Measurements from ENCODE around the gene COQ8B.
"Not testable (repeated sequence)": the region's sequence is repeated elsewhere in the genome, so short reads cannot be mapped to it uniquely, and the experiment has no call there.

The COQ8B gene

DNA sequence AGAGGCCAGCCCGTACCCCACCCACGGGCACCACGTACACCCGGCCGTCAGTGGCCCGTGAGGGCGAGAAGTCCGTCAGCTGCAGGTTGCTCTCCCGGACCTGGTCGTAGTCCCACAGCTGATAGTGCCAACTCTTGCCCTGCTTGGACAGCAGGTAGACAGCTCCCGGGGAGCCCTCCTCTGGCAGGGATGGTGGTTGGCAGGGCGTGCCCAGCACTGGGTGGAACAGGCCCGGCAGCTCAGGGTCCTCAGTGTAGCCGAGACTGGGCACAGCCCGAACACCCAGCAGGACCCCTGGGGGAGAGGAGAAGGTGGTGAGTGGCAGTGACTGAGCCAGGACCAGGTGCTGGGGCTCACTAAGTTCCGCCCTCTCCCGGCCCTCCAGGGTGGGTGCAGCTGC, 25.8 kb upstream of the COQ8B start:
- no peak for DNase-seq (ENCODE audit: low read depth)

GRCh38 chr19:40741527-40742390, 25.1 kb upstream of the COQ8B start:
- no peak for DNase-seq (ENCODE audit: low read depth)

DNA sequence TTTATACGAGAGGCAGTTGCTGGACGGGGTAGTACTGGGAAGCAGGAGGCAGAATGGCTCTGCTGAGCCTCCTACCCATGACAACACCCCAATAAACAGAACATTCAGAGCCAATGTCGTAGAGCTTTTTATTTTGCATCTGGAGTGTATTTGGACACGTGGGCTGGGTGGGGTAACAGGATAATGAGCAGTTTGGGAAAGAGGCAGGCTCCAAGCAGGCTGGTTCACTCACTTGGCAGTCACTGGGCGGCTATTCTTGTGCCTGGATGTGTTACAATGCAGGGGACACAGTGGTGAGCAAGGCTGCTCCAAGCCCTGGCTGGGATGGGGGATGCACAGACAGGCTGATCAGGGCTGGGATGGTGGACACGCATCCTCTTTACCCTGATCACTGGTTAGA, 24.1 kb upstream of the COQ8B start:
- peak; percentile 83 for DNase-seq (ENCODE audit: low read depth)

DNA sequence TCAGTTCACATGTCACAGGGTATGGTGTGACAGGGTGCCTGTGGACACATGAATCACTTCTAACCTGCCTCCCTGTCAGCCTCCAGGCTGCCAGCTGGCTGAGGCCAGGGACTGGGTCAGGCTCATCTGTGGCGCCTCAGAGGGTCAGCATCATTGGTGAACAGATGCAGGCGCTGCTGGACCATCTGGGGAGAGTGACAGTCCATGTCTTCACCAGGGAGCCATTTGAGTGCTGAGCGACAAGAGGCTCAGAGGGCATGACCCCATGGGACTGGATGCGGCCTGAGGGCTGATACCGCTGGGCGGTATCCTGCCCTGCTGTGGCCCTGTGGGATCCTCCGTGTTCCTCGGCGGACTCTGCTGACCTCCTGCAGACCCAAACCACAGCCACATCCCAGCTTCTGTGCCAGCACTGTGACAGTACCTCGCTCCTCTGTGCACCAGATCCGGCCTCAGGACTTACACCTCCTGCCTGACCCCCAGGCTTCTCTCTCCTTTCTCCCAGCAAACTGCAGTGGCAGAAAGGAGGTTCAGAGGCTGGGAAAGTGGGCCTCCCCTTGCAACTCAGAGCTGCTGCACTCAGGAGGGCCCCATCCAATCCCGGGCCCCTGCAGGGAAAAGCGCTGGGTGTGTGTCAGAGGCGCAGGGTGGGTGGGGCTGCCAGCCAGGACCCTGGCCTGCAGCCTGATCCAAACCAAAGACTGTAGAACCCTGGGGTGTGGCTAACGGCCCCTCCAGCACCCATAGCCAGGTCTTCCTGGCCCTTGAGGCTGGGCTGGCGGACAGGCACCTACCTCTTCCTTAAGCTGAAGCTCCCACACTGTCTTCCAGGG, 23.4 kb upstream of the COQ8B start:
- no peak for DNase-seq (ENCODE audit: low read depth)

DNA sequence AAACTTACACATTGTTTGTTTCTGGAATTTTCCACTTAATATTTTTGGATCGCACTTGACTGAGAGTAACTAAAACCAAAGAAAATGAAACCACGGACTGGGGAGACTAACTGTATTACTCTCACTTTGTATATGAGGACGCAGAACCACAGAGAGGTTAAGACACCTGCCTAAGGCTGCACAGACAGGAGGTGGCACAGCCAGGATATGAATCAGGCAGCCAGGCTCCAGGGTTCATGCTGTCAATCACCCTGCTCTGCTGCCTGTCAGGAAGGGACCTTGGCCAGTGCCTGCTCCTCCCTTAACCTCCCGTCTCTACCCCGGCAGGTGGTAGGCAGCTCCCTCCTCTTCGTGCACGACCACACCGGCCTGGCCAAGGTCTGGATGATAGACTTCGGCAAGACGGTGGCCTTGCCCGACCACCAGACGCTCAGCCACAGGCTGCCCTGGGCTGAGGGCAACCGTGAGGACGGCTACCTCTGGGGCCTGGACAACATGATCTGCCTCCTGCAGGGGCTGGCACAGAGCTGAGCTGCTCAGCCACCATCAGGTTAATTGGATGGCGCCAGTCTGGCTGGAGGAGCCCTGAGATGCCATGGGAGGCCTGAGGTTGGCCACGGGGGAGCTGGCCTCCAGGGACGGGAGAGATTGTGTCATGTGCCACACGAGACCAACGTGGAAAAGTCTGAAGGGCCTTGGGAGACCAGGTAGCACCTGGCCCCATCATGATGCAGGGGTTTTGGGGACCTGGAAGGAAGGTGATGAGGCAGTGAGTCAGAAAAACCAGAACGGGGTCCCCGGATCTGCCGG, 22.5 kb upstream of the COQ8B start:
- DNase-seq (ENCODE audit: low read depth): no peak

DNA sequence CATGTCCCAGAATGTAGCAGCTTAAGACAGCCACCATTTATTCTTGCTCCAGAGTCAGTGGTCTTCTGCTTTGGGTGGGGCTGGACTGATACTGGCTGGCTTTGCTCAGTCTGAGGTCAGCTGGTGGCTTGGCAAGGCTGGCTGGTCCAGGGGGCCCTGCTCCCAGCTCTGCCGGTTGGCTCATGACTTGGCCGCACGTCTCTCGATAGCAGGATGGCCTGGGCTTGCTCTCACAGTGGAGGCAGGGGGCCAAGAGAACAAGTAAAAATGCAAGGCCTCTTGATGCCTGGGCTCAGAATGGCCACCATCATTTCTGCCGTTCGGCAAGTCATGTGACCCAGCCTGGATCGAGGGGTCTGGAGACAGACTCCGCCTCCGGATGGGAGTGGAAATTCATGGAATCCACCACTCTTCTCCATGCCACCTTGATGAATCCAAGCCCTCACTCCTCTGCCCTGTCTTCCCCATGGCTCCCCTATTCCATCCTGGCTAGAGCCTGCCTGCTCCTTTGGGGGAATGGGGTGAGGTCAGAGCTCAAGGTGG, 20.5 kb upstream of the COQ8B start:
- DNase-seq (ENCODE audit: low read depth): no peak

- no peak for DNase-seq (ENCODE audit: low read depth)
Measured at GRCh38 chr19:40736661-40737060, 20.0 kb upstream of the COQ8B start.

DNA sequence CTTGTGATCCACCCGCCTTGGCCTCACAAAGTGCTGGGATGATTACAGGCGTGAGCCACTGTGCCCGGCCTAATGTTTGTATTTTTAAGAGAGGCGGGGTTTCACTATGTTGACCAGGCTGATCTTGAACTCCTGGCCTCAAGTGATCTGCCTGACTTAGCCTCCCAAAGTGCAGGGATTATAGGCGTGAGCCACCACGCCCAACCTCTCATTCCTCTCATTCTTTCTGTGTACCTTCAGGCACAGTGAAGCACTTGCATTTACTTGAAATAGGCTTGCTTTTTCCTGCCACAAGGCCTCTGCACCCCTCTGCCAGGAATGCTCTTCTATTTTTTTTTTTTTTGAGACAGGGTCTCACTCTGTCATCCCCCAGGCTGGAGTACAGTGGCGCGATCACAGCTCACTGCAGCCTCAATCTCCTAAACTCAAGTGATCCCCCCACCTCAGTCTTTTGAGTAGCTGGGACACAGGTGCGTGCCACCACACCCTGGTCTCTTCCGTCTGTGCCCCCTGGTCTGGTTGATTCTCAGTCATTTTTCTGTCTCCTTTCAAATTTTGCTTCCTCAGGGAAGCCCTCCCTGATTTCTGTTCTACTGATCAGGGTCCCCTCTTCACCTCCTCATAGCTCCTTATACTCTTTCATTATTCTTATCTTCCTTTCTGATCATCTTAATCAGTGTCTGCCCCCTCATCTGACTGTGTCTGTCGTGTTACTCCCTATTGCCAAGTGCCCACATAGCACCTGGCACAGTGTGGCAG, 18.5 kb upstream of the COQ8B start:
- no peak for DNase-seq (ENCODE audit: low read depth)

GRCh38 chr19:40733149-40733548, 16.5 kb upstream of the COQ8B start:
- DNase-seq (ENCODE audit: low read depth): no peak

GRCh38 chr19:40732304-40732703, 15.6 kb upstream of the COQ8B start:
- DNase-seq (ENCODE audit: low read depth): not testable (repeated sequence)

- DNase-seq (ENCODE audit: low read depth): not testable (repeated sequence)
Measured at GRCh38 chr19:40730065-40730464, 13.4 kb upstream of the COQ8B start.

DNA sequence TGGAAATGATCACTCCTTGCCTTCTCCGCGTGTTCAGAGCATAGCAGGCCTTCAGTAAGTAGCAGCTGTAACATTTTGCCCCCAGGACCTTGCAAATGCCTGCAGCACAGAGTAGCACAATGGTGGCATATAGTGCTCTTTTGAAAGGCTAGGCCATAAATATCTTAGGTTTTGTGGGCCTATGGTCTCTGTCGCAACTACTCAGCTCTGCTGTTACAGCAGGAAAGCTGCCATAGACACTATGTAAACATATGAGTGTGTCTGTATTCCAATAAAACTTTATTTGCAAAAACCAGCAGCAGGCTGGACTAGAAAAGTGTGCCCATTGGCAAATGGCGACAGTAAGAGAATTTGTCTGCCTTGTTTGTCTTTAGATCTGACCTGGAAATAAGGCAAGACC, 9.6 kb upstream of the COQ8B start:
- DNase-seq (ENCODE audit: low read depth): no peak

- no peak for DNase-seq (ENCODE audit: low read depth)
Measured at GRCh38 chr19:40724855-40725254, 8.2 kb upstream of the COQ8B start.

GRCh38 chr19:40724315-40724714, 7.6 kb upstream of the COQ8B start:
- no peak for DNase-seq (ENCODE audit: low read depth)

DNA sequence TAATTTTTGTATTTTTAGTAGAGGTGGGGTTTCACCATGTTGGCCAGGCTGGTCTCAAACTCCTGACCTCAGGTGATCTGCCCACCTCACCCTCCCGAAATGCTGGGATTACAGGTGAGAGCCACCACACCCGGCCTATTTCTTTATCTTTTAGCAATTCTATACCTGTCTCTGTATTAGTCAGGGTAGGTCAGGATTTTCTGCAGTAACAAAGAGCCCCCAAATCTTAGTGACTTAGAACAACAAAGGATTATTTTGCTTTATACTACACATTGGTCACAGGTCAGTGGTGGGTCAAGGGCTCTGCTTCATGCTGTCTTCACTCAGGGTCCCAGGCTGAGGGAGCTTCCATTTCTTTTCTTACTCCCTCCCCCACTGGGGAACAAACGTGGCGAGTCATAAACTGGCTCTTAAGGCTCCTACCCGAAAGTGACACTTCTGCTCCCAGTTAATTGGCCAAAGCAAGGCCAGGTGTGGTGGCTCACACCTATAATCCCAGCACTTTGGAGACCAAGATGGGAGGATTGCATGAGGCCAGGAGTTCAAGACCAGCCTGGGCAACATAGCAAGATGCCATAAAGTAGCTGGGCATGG, 7.1 kb upstream of the COQ8B start:
- DNase-seq (ENCODE audit: low read depth): no peak

DNA sequence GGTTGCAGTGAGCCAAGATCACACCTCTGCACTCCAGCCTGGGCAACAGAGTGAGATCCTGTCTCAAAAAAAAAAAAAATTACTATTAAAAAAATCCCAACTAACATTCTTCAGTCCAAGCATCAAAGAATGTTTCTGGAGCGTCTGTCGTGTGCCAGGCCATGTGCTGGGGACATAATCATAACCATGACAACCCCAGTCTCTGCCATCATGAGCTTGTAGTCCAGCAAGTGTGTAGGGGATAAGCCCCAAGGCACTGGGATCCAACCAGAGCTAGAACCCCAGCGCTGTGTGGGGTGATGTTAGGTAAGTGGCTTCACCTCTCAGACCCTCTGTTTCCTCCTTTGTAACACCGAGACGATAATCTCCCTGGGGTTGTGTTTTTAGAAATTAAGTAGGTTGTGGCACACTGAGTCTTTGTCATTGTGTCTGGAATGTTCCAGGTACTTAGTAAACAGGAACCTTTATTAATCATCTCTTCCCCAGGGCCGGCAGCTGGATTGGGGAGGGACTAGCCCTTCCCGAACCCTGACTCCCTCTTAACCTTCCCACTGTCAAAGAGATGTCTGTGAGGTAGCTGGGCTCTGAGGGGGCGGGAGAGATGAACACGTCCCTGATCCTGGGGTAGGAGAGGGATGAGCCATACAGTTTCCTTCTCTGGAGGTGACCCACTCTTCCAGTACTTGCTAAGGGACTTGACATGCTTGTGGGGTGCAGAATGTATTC, 5.4 kb upstream of the COQ8B start:
- DNase-seq (ENCODE audit: low read depth): no peak

DNA sequence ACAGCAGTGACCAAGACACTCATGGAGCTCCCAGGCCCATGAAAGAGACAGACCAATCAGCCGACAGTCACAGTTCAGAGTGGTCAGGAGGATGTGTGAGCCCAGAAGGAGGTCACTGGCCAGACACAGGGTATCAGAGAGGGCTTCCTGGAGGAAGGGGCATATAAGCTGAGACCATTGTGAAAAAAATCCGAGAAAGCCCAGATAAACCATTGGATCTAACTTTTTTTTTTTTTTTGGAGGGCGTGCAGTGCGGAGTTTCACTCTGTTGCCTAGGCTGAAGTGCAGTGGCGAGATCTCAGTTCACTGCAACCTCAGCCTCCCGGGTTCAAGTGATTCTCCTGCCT, 4.4 kb upstream of the COQ8B start:
- no peak for DNase-seq (ENCODE audit: low read depth)

- no peak for DNase-seq (ENCODE audit: low read depth)
Measured at GRCh38 chr19:40719414-40719894, 2.8 kb upstream of the COQ8B start.

DNA sequence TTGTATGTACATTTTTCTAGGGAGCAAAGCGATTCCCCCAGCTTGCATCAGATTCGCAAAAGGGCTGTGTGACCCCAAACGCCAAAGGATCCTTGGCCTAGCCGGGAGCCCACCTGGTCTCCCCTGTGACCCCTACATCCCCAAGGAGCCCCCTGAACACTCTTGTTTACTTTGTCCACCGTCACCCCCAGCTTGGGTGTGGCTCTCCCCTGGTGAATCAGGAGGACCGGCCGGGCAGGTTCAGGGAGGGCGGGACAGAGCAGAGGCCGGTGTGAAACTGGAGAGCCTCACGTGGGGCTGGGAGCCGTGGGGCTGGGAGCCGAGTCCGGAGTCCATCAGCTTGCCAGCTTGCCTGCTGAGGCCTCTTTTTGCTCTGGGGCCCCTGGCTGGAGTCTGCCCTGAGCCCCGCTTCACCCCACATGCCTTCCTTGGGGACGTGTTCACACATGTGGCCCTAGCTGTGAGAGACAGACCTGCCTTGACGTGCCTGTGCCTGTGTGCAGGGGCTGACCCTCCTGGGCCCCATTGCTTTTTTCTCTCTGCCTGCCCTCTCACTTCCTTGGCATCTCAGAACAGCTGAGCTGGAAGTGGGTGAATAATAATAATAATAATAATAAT, 2.2 kb upstream of the COQ8B start:
- no peak for DNase-seq (ENCODE audit: low read depth)

Data from GM04503 (cell line).